HL-60 (cell line): Measurements from ENCODE around the gene SDK1.

Experiments
- DNase-seq, 2 experiments: peaks; one replicate each; pipeline ENCODE4 v3.0.0-alpha.2; 2010 to 2020; ENCODE audit warnings: low read depth in 1 of 2, low spot score in 1 of 2
- H3K27ac ChIP-seq: fragments of 250-450 bp; sonication (Bioruptor Pico); replicated peaks from 2 replicates; pipeline ENCODE4 v1.5.1; 2020; ENCODE audit warnings: mild to moderate bottlenecking, moderate library complexity
- H3K27me3 ChIP-seq: fragments of 250-450 bp; sonication (Bioruptor Pico); 2 replicates; pipeline ENCODE4 v1.5.1; 2021; ENCODE audit warnings: mild to moderate bottlenecking, moderate library complexity; ENCODE audit not compliant: insufficient read depth, poor library complexity, severe bottlenecking
- H3K4me3 ChIP-seq: replicated peaks from 2 replicates; pipeline ENCODE4 v1.5.1; 2011; ENCODE audit warnings: mild to moderate bottlenecking, control low read depth, low read length; ENCODE audit not compliant: insufficient read depth
- GABPA ChIP-seq: IDR thresholded peaks from 2 replicates; pipeline ENCODE4 v1.6.1; 2012; ENCODE audit warnings: low read depth
- POLR2AphosphoS5 ChIP-seq: IDR thresholded peaks from 2 replicates; pipeline ENCODE4 v1.6.1; 2012; ENCODE audit warnings: low read depth
- SPI1 ChIP-seq: IDR thresholded peaks from 2 replicates; pipeline ENCODE4 v1.6.1; 2012; ENCODE audit warnings: low read depth, mild to moderate bottlenecking, borderline replicate concordance
- TF ChIP-seq, protein P1 (sequence below): IDR thresholded peaks from one replicate; pipeline ENCODE4 v1.5.1; 2011; ENCODE audit warnings: low read length, control low read depth, inconsistent platforms; ENCODE audit not compliant: insufficient read depth
- TF ChIP-seq, protein P2 (sequence below): IDR thresholded peaks from 2 replicates; pipeline ENCODE4 v1.6.1; 2012; ENCODE audit warnings: low read depth; ENCODE audit not compliant: insufficient replicate concordance

SDK1 gene

DNA sequence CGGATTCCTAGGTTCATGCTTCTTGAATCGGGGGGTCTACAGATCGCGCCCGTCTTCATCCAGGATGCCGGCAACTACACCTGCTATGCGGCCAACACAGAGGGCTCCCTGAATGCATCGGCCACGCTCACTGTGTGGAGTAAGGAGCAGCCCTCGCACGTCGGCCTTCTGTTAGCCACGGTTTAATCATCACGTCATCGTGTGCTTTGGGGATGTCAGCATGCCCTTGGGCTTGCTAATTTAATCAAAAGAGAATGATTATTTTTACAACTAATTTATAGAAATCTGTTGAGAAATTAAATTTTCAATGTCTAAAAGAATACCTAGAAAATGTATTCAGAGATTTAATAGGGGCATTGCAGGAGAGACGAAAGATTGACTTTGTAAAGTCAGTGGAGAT lies 668.2 kb downstream of the SDK1 start:
- H3K4me3 ChIP-seq: no peak overlapping the region
- no peaks in the 10 kb centered on the region for H3K27me3 ChIP-seq
- DNase-seq: no peak
- TF ChIP-seq, protein P1, sequence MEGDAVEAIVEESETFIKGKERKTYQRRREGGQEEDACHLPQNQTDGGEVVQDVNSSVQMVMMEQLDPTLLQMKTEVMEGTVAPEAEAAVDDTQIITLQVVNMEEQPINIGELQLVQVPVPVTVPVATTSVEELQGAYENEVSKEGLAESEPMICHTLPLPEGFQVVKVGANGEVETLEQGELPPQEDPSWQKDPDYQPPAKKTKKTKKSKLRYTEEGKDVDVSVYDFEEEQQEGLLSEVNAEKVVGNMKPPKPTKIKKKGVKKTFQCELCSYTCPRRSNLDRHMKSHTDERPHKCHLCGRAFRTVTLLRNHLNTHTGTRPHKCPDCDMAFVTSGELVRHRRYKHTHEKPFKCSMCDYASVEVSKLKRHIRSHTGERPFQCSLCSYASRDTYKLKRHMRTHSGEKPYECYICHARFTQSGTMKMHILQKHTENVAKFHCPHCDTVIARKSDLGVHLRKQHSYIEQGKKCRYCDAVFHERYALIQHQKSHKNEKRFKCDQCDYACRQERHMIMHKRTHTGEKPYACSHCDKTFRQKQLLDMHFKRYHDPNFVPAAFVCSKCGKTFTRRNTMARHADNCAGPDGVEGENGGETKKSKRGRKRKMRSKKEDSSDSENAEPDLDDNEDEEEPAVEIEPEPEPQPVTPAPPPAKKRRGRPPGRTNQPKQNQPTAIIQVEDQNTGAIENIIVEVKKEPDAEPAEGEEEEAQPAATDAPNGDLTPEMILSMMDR: no peak
- TF ChIP-seq SPI1 (no peak), POLR2AphosphoS5 (no peak), GABPA (no peak)
- TF ChIP-seq, protein P2, sequence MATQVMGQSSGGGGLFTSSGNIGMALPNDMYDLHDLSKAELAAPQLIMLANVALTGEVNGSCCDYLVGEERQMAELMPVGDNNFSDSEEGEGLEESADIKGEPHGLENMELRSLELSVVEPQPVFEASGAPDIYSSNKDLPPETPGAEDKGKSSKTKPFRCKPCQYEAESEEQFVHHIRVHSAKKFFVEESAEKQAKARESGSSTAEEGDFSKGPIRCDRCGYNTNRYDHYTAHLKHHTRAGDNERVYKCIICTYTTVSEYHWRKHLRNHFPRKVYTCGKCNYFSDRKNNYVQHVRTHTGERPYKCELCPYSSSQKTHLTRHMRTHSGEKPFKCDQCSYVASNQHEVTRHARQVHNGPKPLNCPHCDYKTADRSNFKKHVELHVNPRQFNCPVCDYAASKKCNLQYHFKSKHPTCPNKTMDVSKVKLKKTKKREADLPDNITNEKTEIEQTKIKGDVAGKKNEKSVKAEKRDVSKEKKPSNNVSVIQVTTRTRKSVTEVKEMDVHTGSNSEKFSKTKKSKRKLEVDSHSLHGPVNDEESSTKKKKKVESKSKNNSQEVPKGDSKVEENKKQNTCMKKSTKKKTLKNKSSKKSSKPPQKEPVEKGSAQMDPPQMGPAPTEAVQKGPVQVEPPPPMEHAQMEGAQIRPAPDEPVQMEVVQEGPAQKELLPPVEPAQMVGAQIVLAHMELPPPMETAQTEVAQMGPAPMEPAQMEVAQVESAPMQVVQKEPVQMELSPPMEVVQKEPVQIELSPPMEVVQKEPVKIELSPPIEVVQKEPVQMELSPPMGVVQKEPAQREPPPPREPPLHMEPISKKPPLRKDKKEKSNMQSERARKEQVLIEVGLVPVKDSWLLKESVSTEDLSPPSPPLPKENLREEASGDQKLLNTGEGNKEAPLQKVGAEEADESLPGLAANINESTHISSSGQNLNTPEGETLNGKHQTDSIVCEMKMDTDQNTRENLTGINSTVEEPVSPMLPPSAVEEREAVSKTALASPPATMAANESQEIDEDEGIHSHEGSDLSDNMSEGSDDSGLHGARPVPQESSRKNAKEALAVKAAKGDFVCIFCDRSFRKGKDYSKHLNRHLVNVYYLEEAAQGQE: no peak
- no peak overlapping the region for H3K27ac ChIP-seq

DNA sequence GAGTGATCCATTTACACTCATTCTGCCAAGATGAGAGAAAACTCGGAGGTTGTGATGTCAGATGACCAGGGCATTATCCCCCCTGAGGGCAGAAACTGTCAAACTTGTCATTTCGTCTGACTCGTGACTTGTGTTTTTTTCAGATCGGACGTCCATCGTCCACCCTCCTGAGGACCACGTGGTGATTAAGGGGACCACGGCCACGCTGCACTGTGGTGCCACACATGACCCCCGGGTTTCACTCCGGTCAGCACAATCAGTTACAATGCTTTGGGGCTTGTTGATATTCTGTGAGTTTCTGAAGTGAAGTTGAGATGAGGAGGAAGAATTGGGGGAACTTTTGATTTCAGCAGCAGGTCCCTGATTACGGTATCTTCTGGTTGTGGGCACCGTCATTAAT lies 670.3 kb downstream of the SDK1 start:
- Histone ChIP-seq H3K27ac (no peak overlapping the region), H3K27me3 (no peaks in the 10 kb centered on the region), H3K4me3 (no peak overlapping the region)
- DNase-seq: no peak
- TF ChIP-seq POLR2AphosphoS5 (no peak), SPI1 (no peak)
- TF ChIP-seq, protein P1: no peak
- TF ChIP-seq, protein P2: no peak

DNA sequence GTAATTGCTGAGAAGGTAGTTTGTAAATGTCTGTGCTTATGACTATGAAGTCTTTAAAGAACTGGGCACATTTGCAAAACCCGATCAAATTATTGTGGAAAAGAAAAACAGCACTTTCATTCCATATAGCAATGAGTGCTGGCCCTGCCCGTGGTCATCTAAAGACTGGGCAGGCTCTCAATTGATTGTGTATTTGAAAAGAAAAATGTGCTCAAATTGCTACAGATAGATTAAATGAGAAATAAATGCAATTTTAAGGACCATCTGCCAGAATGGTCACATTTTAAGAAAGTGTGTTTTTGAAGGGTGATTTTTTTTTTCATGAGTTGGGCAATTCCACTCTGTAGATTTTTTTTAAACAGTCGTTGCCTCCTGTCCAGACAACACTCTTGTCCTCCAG lies 672.2 kb downstream of the SDK1 start:
- DNase-seq: no peak
- TF ChIP-seq, protein P2: no peak
- no peak for TF ChIP-seq SPI1
- no peak for TF ChIP-seq POLR2AphosphoS5
- TF ChIP-seq, protein P1: no peak
- no peak for TF ChIP-seq GABPA
- Histone ChIP-seq H3K27me3 (no peaks in the 10 kb centered on the region), H3K4me3 (no peak overlapping the region), H3K27ac (no peak overlapping the region)
